KG1 (cell line): ENCODE results near the gene TMEM161B.
"Not testable (repeated sequence)": the region's sequence is repeated elsewhere in the genome, so short reads cannot be mapped to it uniquely, and the experiment has no call there.

ENCODE experiments used
- DNase-seq: peaks from one replicate; lab custom pipeline; 2025; lab: John Stamatoyannopoulos, UW

TMEM161B gene

GRCh38 chr5:88183255-88183654 lies 85.4 kb downstream of the TMEM161B start:
- no peak for DNase-seq

- not testable (repeated sequence) for DNase-seq
Observed at GRCh38 chr5:88177486-88177885, 91.2 kb downstream of the TMEM161B start.

DNA sequence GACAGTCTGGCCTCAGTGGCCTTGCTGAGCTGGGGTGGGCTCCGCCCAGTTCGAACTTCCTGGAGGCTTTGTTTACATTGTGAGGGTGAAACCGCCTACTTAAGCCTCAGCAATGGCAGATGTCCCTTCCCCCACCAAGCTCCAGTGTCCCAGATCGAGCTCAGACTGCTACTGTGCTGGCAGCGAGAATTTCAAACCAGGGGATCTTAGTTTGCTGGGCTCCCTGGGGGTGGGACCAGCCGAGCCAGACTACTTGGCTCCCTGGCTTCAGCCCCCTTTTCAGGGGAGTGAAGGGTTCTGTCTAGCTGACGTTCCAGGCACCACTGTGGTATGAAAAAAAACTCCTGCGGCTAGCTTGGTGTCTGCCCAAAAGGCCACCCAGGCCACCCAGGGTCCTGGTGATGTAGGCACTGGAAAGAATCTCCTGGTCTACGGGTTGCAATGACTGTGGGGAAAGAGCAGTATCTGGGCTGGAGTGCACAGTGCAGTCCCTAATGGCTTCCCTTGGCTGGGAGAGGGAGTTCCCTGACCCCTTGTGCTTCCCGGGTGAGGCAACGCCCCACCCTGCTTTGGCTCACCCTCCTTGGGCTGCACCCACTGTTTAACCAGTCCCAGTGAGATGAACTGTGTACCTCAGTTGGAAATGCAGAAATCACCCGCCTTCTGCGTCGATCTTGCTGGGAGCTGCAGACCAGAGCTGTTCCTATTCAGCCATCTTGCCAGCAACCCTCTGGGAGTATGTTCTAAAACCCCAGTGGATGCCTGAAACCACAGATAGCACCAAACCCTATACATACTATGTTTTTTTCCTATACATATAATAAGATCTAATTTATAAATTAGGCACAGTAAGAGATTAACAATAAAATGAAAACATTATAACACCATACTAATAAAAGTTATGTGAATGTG lies 95.5 kb downstream of the TMEM161B start:
- DNase-seq, result no peak

GRCh38 chr5:88159591-88159990 lies 109.1 kb downstream of the TMEM161B start:
- DNase-seq, result no peak

DNA sequence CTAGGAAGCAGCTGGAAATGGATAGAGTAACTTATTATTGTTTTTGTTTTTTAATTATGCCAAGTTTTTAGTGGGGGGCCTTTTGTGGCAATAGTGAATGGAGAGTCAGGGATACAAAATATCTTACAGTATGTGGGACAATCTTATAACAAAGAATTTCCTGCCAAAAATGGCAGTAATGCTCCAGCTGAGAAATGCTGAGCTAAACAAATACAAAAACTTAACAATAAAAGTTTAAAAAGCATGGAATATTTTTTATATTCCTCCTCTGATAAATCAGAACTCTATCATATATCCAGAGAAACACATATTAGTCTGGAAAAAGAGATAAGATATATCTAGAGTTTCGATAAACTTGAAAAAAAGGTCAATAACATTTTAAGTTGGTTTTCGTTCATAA lies 110.6 kb downstream of the TMEM161B start:
- DNase-seq, result no peak

GRCh38 chr5:88154891-88155290 lies 113.8 kb downstream of the TMEM161B start:
- no peak for DNase-seq

DNA sequence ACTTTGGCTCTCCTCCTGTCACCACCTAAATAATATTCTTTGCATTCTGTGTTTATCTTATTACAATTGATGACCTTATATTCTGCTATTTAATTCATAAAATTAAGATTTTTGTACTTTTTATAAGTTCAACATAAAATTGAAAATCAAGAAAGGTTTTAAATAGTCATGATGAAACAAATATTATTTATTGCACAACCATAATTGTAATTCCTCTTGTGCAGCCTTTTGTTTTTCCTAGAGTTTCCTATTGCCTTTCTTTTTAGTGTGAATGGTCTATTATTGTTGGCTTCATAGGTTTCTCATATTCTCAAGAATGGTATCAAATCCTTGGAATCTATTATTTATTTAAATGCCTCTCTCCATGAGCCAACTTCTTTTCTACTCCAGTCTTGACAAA lies 117.9 kb downstream of the TMEM161B start:
- no peak for DNase-seq

GRCh38 chr5:88145611-88146467 lies 122.8 kb downstream of the TMEM161B start:
- no peak for DNase-seq

DNA sequence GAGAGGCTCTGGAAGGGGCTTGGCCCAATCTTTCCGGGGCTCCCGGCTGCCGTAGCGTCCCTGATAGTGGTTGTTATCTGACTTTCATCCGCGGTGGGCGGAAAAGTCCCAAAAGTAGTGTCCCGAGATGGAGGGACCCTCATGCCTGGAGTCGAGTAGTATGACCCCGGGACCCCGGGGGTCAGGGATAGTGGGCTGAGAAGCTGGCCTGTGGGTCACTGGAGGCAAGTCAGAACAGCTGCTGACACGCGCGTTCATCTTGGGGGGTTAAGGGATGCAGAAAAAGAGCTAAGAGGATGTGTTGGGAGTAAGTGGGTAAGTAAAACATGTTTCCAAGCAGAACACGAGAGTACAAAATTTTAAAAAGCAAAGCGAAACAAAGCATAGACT lies 123.4 kb downstream of the TMEM161B start:
- no peak for DNase-seq
